DND-41 (cell line): ENCODE data around the gene OXNAD1.

Experiments used
- CTCF ChIP-seq: IDR thresholded peaks from 2 replicates; pipeline ENCODE4 v1.5.1; 2012; ENCODE audit warnings: borderline replicate concordance, low read length, moderate library complexity, mild to moderate bottlenecking; ENCODE audit not compliant: poor library complexity, severe bottlenecking; ENCODE audit errors: extremely low read depth
- EZH2 ChIP-seq: IDR thresholded peaks from 3 replicates; pipeline ENCODE4 v1.6.1; 2012; ENCODE audit warnings: borderline replicate concordance, low read depth, mild to moderate bottlenecking, moderate library complexity, low read length, inconsistent platforms; ENCODE audit not compliant: severe bottlenecking

- TF ChIP-seq CTCF (no peak), EZH2 (no peak)
Measured at GRCh38 chr3:16300881-16301359, 35.9 kb downstream of the OXNAD1 start.
